HG03039 (cell line): ENCODE data around the gene ETFBKMT.

Experiments
- ATAC-seq: cut with Tn5 transposase; IDR thresholded peaks from one replicate; pipeline ENCODE4 v1.9.1; 2021; ENCODE audit warnings: mild to moderate bottlenecking, moderate library complexity; ENCODE audit not compliant: unreplicated experiment

ETFBKMT gene, protein sequence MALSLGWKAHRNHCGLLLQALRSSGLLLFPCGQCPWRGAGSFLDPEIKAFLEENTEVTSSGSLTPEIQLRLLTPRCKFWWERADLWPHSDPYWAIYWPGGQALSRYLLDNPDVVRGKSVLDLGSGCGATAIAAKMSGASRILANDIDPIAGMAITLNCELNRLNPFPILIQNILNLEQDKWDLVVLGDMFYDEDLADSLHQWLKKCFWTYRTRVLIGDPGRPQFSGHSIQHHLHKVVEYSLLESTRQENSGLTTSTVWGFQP

DNA sequence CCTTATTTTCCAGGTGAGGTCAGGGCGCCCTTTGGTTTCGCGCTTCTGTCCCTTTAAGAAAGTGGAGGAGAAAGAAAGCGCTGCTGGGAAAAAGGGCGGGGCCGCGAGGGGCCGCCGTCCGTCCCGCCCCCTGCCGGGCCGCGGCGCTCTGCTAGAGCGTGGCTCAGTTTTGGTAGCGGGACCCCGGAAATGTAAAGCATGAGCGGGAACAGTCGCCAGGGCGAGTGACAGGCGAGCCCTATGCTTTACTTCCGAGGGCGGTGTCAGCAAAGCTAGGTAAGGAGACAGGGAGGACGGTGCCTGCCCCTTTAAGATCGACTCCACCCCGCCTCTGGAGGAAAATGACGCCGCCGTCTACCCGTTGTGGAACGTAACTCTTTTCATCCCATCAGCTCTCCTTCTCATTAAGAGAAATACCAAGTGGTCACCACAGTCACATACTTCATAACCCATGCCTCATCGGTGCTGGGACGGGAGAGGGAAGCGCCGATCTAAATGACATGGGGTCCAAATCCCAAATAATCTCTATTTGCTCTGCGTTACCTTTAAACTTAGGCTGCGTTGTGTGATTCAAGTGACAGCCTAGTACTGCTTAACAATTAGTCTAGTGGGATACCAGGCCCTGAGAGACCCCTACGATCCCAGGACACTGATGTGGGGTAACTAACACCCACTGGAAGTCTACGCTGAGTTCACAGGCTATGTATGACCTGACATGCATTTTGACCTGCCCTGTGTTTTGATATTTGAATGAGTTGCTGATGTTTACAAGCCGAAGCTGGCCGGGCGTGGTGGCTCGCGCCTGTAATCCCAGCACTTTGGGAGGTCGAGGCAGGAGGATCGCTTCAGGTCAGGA lies at the start of gene ETFBKMT:
ETFBKMT (plus strand) TSS at position 602 of the 856 bp plus-strand sequence. CDS start 2,266 bp downstream, outside the sequence.
- peak; percentile 99 for ATAC-seq

DNA sequence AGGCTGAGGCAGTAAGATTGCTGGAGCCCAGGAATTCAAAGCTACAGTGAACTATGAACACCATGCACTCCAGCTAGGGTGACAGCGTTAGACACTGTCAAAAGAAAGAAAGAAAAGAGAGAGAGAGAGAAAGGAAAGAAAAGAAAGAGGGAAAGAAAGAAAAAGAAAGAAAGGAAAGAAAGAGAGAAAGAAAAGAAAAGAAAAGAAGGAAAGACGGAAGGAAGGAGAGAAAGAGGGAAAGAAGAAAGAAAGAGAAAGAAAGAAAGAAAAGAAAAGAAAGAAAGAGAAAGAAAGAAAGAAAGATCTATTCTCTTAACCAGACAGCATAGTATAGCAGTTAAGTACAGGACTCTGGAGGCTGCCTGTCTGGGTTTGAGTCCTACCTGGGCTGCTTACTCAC lies 46.7 kb upstream of the ETFBKMT start:
- ATAC-seq: no peak

DNA sequence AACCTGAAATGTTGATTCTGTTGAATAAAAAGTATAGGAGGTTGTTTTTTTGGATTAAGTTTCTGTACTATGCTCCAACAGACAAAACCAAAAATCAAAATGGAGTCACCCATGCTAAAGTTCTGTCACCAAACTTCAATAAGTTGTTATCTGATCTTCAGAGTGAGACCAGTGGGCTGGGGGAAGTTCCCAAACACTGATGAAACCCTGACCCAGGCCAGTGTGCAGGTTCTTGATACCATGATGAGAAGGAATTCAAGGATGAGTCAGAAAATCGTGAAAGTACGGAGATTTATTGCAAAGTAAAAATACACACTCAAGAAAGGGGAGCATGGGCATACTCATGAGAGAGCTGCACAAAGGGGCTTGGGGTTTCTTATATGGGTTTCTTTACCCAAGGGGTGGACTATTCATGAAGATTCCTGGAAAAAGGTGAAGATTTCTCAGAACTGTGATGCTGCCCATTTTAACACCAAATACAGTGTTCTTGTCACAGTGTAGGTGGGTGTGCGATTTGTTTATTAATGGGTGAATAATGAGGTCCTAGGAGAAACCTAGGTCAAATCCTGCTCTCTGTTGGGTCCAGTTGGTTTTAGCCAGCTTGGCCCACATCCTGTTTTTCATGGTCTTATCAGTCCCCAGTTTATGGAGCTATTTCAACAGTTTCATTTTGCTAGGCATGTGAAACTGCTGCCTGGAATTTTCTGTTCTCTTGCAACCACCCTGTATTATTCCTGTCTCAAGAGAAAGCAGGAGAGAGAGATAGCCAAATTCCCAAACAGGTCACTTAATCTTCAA lies 41.1 kb upstream of the ETFBKMT start:
- ATAC-seq: no peak

DNA sequence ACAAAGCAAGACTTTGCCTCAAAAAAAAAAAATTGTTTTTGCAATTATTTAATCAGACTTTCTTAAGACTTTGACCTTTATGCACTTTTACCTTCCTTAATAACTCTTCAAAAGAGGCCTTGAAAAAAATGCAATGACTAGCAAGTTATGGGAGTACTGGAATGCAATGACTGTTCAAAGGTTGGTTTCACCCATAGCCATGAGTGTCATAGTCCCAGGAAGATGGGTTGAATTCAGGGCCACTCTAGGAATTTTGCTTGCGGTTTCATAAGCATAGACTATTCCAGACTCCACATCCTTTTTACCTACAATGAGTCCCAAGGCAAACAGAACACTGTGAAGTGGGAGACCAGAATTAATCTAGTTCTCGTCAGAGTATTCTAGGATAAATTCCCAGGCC lies 39.2 kb upstream of the ETFBKMT start:
- ATAC-seq: no peak

DNA sequence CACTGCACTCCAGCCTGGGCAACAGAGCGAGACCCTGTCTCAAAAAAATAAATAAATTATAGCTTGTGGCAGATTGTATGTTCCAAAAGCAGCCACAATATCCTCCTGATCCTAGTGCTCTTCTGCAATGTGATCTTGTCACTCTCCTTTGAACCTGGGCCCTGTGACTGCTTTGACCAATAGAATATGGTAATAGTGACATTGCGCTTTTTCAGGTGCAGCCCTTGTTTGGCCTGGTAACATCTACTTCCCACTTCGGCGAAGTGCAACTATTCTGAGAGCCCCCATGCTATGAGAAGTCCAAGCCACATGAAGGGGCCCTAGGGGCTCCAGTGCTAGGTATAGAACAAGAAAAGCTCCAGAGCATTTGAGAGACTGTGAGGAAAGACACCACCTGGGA lies 37.5 kb upstream of the ETFBKMT start:
- no peak for ATAC-seq

DNA sequence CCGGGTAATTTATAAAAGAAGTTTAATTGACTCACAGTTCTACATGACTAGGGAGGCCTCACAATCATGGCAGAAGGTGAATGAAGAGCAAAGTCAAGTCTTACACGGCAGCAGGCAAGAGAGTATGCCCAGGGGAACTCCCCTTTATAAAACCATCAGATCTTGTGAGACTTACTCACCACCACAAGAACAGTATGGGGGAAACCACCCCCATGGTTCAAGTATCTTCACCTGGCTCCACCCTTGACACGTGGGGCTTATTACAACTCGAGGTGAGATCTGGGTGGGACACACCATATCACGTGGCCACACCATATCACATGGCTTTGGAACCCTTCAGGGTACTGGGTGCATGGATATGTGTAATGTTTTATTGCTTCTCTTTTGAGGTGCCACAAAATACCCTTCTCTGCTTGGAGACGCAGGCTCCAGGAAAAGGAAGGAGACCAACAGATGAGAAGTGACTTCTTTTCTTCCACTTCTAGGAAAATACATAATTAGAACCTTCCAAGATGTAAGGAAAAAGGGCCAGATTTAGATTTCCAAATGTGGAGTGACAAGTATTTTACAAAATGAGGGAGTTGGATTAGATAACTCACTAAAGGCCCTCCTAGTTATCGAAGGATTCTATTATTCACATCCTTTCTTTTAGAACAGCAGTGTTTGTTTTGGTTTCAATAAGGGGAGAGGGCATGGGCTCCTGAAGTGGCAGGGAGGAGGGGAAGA lies 33.1 kb upstream of the ETFBKMT start:
- no peak for ATAC-seq

DNA sequence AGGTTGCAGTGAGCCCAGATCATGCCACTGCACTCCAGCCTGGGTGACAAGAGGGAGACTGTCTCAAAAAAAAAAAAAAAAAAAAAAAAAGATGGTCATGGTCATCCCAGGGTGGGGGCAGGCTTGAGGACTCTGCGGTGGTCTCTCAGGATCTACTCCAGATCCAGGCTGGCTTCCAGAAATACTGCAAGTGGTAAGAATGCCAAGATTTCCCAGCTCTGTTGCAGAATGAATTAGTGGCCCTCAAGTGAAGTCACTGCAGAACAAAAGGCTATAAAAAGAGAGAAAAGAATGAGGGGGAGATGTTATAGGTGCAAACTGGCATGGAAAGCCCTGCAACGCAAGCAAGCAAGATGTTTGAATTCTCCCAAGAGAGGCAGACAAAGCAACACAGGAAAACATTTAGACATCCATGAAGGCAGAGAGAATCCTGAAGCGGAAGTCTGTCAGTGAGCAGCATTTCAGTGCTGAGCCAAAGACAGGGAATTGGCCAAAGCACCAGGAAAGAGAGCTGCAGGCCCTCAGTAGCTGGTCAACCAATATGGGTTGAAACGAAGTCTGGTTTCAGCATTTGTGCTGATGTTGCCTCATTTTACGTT lies 31.9 kb upstream of the ETFBKMT start:
- no peak for ATAC-seq

DNA sequence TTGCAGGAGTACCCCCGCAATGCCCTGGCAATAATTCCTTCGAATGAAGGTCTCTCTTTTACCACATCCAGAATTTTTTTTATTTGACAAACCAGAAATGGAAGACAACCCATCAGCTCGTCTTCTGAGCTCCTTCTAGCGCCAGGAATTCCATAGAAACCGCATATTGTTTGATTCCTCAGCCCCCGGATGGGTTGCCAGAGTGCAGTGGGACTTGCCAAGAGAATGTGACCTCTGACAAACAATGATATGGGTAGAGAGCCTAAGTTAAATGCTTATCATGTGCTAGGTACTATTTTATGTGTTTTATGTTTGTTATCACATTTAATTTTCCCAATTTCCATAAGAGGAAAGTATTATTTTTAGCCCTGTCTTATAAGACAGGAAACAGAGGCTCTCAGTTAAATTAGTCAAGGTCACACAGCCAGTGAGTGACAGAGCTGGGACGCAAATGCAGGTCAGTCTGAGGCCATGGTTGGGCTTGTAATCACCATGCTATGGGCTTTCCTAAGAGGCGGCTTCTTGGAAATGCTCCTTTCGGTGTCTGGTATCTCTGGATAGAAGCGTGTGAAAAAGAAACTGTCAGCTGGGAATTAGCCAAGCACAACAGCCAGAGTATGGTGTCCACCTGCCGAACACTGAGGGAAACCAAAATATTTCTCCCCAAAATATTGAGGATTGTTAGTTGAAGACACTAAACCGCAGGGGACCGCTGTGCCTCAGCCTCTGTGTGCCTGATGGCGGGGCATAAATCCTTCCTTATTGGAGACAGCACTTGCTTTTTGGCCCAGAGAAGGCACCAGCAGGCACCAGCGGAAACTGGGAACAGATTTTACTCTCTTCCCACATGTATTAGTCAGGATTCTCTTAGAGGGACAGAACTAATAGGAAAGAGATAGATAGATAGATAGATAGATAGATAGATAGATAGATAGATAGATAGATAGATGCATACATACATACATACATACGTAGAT lies 29.4 kb upstream of the ETFBKMT start:
- ATAC-seq: no peak

DNA sequence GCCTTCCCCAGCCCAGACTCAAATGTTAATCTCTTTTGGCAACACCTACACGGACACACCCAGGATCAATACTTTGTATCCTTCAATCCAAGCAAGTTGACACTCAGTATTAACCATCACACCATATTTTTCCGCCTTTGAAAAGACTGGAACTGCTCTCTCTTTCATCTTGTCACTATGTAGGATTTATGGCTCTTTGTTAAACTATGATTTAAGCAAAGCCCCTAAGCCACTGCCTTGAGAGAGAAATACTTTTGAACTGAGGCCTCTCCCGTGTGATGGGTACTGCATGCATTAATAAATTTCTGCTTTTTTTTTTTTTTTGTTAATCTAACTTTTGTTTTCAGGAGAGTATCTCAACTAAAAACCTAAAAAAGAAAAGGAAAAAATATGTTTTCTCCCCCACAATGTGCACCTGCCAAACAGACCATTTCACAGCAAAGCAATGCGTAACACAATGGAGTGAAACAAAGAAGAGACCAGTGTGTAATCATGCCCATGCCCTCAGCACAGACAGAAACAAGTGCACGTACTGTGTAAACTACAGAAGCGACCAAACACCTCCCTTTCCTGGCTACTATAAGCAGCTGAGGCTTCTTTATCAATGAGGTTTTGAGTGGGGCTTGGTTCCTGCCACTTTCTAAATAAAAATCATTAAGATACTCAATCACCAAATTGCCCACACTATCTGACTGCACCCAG lies 28.3 kb upstream of the ETFBKMT start:
- ATAC-seq: no peak

DNA sequence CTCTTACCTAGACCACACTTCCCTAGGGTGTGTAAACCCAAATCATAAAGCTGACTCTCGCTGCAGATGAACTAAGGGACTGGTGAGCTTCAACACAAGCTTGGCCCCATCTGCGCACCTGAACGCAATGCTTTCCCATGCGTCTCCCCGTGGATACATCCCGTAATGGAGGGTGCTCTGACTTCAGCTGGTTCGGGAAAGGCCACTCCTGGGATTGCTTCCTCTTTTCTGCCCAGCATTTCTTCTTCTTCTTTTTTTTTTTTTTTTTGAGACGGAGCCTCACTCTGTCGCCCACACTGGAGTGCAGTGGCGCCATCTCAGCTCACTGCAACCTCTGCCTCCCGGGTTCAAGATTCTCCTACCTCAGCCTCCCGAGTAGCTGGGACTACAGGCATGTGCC lies 27.7 kb upstream of the ETFBKMT start:
- no peak for ATAC-seq

DNA sequence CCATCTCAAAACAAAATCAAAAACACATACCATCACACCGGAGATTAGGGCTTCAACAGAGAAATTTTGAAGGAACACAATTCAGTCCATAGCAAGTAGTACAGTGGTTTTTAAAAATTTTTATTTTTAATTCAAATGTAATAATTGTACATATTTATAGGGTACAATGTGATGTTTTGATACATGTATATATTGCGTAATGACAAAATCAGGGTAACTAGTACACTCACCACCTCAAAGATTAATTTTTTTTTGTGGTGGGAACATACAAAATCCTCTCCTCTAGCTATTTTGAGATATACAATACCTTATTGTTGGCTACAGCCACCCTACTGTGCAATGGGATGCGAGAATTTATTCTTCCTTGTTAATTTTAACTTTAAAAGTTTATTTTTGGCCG lies 26.0 kb upstream of the ETFBKMT start:
- no peak for ATAC-seq

DNA sequence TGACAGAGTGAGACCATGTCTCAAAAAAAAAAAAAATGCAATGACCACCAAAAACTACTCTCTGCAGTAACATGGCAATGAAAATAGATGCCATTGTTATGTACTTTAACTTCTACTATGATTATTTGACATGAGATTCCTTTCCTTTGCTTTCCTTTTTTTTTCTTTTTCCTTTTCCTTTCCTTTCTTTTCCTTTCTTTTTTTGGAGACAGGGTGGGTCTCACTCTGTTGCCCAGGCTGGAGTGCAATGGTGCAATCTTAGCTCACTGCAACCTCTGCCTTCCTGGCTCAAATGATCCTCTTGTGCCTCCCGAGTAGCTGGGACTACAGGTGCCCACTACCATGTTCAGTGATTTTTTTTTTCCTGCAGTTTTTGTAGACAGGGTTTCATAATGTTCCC lies 24.9 kb upstream of the ETFBKMT start:
- no peak for ATAC-seq

DNA sequence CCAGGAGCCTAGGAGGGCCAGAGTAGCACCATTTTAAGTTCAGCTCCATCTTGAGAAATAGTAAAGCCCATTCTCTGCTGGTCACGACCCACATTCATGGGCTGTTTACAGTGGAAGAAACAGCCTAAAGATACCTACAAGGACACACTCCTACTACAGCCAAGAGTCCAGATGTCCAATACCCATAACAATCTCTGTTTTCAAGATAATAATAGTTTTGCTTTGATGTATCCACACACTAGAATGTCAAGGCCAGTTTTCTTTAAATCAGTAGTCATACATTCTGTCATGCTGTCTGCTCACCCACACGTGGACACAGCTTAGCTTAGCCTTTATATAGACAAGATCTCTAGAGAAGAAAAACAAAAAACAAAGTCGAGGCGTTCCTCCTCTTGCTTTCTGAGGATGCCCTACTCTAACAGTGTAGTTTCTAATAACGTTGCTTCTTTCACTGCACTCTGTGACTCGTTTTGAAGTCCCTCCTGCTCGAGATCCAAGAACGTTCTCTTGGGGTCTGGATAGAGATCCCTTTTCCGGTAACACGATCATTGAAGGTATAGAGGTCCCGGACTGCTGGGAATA lies 17.9 kb upstream of the ETFBKMT start:
- no peak for ATAC-seq

DNA sequence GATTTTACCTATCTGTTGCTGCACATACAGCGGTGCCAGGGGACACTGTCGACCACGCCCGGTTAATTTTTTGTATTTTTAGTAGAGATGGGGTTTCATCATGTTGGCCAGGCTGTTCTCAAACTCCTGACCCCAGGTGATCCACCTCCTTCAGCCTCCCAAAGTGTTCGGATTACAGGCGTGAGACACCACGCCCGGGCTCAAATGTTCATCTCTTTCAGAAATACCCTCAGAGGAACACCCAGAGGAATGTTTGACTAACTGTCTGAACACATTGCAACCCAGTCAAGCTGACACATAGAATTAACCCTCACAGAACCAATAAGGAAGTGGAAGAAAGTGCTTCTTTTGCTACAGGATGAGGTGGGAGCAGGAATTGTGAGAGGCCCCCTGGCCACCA lies 15.0 kb upstream of the ETFBKMT start:
- no peak for ATAC-seq

DNA sequence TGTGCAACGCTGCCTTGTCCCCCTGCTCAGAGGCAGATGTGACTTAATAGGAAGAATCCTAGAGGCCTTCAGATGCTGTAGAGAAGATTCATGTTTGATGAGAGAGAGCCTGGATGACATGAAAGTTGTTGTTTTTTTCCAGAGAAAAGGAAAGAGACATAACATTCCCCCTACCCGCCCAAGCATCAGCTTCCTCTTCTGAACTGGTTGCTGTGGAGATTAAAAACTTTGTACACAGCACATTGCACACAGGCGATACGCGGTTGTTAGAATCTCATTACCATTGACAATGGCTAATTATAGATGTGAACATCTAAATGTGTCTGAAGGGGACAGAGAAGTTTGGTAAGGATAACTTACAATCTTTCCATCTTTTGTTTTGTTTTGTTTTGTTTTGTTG lies 13.6 kb upstream of the ETFBKMT start:
- no peak for ATAC-seq

DNA sequence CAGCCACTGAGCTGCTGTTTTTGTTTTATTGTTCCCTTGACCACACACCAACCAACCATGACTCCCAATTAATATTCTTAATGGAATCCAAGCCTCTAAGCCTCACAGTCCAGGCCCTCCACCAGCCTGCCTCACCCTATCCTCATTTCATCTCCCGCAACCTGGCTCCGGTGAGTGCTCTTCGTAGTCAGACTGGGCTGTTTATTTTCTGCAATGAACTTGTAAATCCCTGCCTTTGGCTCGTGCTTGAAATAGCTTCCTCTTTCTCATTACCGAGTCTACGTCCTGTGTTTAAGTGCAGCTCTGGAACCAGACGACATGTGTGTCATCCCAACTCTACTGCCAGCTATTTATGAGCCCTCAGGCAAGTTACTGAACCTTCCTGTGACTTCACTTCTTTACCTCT lies 12.4 kb upstream of the ETFBKMT start:
- no peak for ATAC-seq

DNA sequence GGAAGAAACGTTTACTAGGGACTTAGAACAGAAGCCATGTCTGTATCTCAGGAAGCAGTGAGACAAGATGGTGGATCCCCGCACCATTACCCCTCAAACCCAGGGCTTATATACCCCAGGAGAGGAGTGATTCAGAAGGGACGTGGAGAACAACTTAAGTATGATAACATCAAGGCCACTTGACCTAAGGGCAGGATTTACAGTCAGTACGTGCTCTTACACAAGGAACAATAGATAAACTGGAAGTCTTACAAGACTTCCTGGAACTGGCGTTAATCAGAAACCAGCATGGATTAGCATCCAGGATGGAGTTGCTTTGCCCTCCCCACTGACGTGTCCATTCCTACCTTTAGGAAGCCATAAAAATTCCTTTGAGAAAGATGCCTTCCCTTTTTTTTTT lies 8.6 kb upstream of the ETFBKMT start:
- ATAC-seq: no peak

DNA sequence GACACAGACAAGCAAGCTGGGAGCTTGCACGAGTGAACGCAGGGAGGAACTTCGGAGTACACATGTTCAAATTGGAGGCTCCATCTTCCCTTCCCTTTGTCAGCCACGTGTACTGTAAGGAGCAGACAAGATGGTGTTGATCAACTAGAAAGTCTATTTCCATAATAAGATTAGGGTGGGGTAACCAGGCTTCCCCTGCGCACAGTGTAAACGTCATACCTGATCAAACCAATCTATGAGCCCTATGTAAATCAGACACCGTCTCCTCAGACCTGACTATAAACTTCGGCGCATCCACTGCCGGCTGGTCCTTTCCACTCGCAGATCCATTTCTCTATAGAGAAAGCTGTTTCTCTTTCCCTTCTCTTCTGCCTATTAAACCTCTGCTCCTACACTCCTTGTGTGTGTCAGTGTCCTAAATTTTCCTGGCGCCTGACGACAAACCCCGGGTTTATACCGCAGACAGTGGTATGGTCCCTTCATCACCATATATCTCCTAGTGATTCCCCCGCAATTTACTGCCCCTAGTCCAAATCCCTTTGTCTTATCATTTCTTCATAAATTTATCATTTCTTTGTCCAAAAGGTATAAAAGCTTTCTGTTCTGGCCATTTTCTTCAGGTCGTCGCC lies 7.5 kb upstream of the ETFBKMT start:
- no peak for ATAC-seq
